ENCODE measurements around the gene PNKP.

Gene PNKP

GRCh38 chr19:49869484-49870308 lies 2.3 kb upstream of the PNKP start:
- DNase-seq (ENCODE audit: extremely low spot score), result peak; percentile 82
- ChIA-PET POLR2A (interaction anchor here (0.6 to 5.9 kb wide), 18 partner anchors 7 to 374 kb away, joined by 3 to 69 read pairs (median 4); partner anchors contain the start of genes AKT1S1, ATF5, FUZ and PTOV1), CTCF (interaction anchor here (0.6 kb wide), 1 partner anchor 1763 kb away, joined by 3 read pairs; no protein-coding TSS in a partner anchor)
- TF ChIP-seq HDGF (IDR thresholded peaks at IDR 0.05; ENCODE audit: borderline replicate concordance), result peak; percentile 83; the same call in 1 of the 2 replicates
- peak; percentile 61 for TF ChIP-seq L3MBTL2 (conservative IDR thresholded peaks at IDR 0.05)
- TF ChIP-seq NFRKB (IDR thresholded peaks at IDR 0.05), result no peak
- TF ChIP-seq PKNOX1 (IDR thresholded peaks at IDR 0.05), result peak; percentile 50

GRCh38 chr19:49869009-49869483 lies 1.7 kb upstream of the PNKP start:
- DNase-seq (ENCODE audit: extremely low spot score), result no peak
- POLR2A ChIA-PET, result interaction anchor here (0.6 to 5.9 kb wide), 18 partner anchors 8 to 373 kb away, joined by 3 to 69 read pairs (median 4); partner anchors contain the start of genes AKT1S1, ATF5, FUZ and PTOV1
- CTCF ChIA-PET, result interaction anchor here (0.6 kb wide), 2 partner anchors 151 to 1762 kb away, joined by 3 read pairs; no protein-coding TSS in a partner anchor
- TF ChIP-seq BHLHE40 (IDR thresholded peaks at IDR 0.05; ENCODE audit: borderline replicate concordance) (no peak), PKNOX1 (IDR thresholded peaks at IDR 0.05) (peak; percentile 55; the same call in 1 of the 2 replicates), NFRKB (IDR thresholded peaks at IDR 0.05) (no peak), FOXK2 (IDR thresholded peaks at IDR 0.05) (no peak), SP1 (IDR thresholded peaks at IDR 0.05) (no peak)

GRCh38 chr19:49864890-49865289 lies 2.5 kb downstream of the PNKP start:
- DNase-seq (ENCODE audit: extremely low spot score), result no peak
- TF ChIP-seq PKNOX1 (IDR thresholded peaks at IDR 0.05) (no peak), TARDBP (IDR thresholded peaks at IDR 0.05) (no peak), ZNF384 (IDR thresholded peaks at IDR 0.05) (no peak), CTBP1 (IDR thresholded peaks at IDR 0.05; ENCODE audit: borderline replicate concordance) (no peak), NFRKB (IDR thresholded peaks at IDR 0.05) (no peak), FOXM1 (IDR thresholded peaks at IDR 0.05; ENCODE audit: borderline replicate concordance) (no peak), FOXA1 (IDR thresholded peaks at IDR 0.05) (no peak), BHLHE40 (IDR thresholded peaks at IDR 0.05; ENCODE audit: borderline replicate concordance) (no peak), FOXK2 (IDR thresholded peaks at IDR 0.05) (no peak), ELF4 (IDR thresholded peaks at IDR 0.05) (no peak), L3MBTL2 (conservative IDR thresholded peaks at IDR 0.05) (no peak), HDGF (IDR thresholded peaks at IDR 0.05; ENCODE audit: borderline replicate concordance) (no peak), SP1 (IDR thresholded peaks at IDR 0.05) (no peak), LEF1 (IDR thresholded peaks at IDR 0.05; ENCODE audit: borderline replicate concordance) (no peak), ARNT (IDR thresholded peaks at IDR 0.05) (no peak)
- ChIA-PET POLR2A (interaction anchor here (0.6 to 5.9 kb wide), 11 partner anchors 9 to 225 kb away, joined by 3 to 69 read pairs (median 3); partner anchors contain the start of genes AKT1S1, PTOV1, RRAS and TBC1D17), CTCF (no interaction called here)

GRCh38 chr19:49863935-49864320 lies 3.4 kb downstream of the PNKP start:
- no peak for DNase-seq (ENCODE audit: extremely low spot score)
- TF ChIP-seq SUZ12 (IDR thresholded peaks at IDR 0.05) (no peak), ELF4 (IDR thresholded peaks at IDR 0.05) (no peak), BHLHE40 (IDR thresholded peaks at IDR 0.05; ENCODE audit: borderline replicate concordance) (no peak), L3MBTL2 (conservative IDR thresholded peaks at IDR 0.05) (no peak), HDGF (IDR thresholded peaks at IDR 0.05; ENCODE audit: borderline replicate concordance) (no peak), FOXA1 (IDR thresholded peaks at IDR 0.05) (no peak), FOXM1 (IDR thresholded peaks at IDR 0.05; ENCODE audit: borderline replicate concordance) (no peak), SP1 (IDR thresholded peaks at IDR 0.05) (no peak), TARDBP (IDR thresholded peaks at IDR 0.05) (no peak), FOXK2 (IDR thresholded peaks at IDR 0.05) (no peak)
- CTCF ChIA-PET, result no interaction called here
- POLR2A ChIA-PET, result interaction anchor here (0.8 to 5.9 kb wide), 3 partner anchors 11 to 13 kb away, joined by 6 to 69 read pairs (median 26); partner anchors contain the start of genes AKT1S1, PTOV1 and TBC1D17

GRCh38 chr19:49863254-49863934 lies 4.0 kb downstream of the PNKP start:
- POLR2A ChIA-PET, result interaction anchor here (0.8 to 3.0 kb wide), 3 partner anchors 11 to 13 kb away, joined by 4 to 26 read pairs (median 6); partner anchors contain the start of genes AKT1S1, PTOV1 and TBC1D17
- DNase-seq (ENCODE audit: extremely low spot score), result no peak
- CTCF ChIA-PET, result no interaction called here
- TF ChIP-seq FOXA1 (IDR thresholded peaks at IDR 0.05) (no peak), FOXK2 (IDR thresholded peaks at IDR 0.05) (no peak), ZNF384 (IDR thresholded peaks at IDR 0.05) (no peak)

Data from HEK293T (cell line).